Immature natural killer cell (primary cell): ENCODE data around the gene ORC2. TPM values are rescaled to one million over a fixed set of nuclear protein-coding genes. Genes with fewer than 3 reads are reported as not detected.
A peak's percentile ranks its signal among the peaks of the same experiment; 100 is the strongest.
"Not testable (repeated sequence)": the region's sequence is repeated elsewhere in the genome, so short reads cannot be mapped to it uniquely, and the experiment has no call there.

Source experiments
- DNase-seq, 3 donors: peaks; one replicate each; pipeline ENCODE4 v3.0.0; 2022; ENCODE audit warnings: mixed read lengths in 1 of 3
- H3K27ac Mint-ChIP-seq, 6 donors: one replicate each; pipeline ENCODE4 v1.8.0; 2020; ENCODE audit warnings: mixed read lengths in 6 of 6, mild to moderate bottlenecking in 5 of 6, inconsistent platforms in 4 of 6, moderate library complexity in 3 of 6
- H3K27me3 Mint-ChIP-seq, 3 donors: one replicate each; pipeline ENCODE4 v1.8.0; 2020 to 2021; ENCODE audit warnings: low read depth in 3 of 3, mild to moderate bottlenecking in 3 of 3, mixed read lengths in 3 of 3, moderate library complexity in 3 of 3, inconsistent platforms in 1 of 3
- H3K36me3 Mint-ChIP-seq, 3 donors: one replicate each; pipeline ENCODE4 v1.8.0; 2020; ENCODE audit warnings: mixed read lengths in 3 of 3, inconsistent platforms in 2 of 3, mild to moderate bottlenecking in 2 of 3
- H3K4me1 Mint-ChIP-seq, 2 donors: one replicate each; pipeline ENCODE4 v1.8.0; 2020; ENCODE audit warnings: inconsistent platforms in 2 of 2, mild to moderate bottlenecking in 2 of 2, mixed read lengths in 2 of 2, moderate library complexity in 1 of 2
- H3K4me3 Mint-ChIP-seq, 5 donors: one replicate each; pipeline ENCODE4 v1.8.0; 2020; ENCODE audit warnings: mild to moderate bottlenecking in 5 of 5, mixed read lengths in 5 of 5, inconsistent platforms in 3 of 5, moderate library complexity in 3 of 5
- H3K9me3 Mint-ChIP-seq, 6 donors: one replicate each; pipeline ENCODE4 v1.8.0; 2020; ENCODE audit warnings: mild to moderate bottlenecking in 6 of 6, mixed read lengths in 6 of 6, inconsistent platforms in 4 of 6, moderate library complexity in 3 of 6
- polyA plus RNA-seq, 3 donors: library from polyadenylated mRNA; unstranded; fragments of 300-500 nt; fragmentation: Illumina TruSeq; gene quantifications; one replicate each; pipeline ENCODE4 v1.2.3, GENCODE V29; 2021

ORC2 gene
- polyA plus RNA-seq, 3 donors from 2014 or later: 5.7 to 13.6 (median 9.8) TPM

- Mint-ChIP-seq H3K27ac (no peak overlapping the region), H3K4me3 (no peak overlapping the region), H3K27me3 (no peaks in the 10 kb centered on the region), H3K36me3 (peaks cover 11 to 27% (median 21%) of the 10 kb centered on the region in 3 donors), H3K4me1 (no peaks in the 10 kb centered on the region), H3K9me3 (no peaks in the 10 kb centered on the region)
- no peak for DNase-seq
These were observed 53.5 kb downstream of the ORC2 start for GRCh38 chr2:200909958-200910357.

- H3K36me3 Mint-ChIP-seq: peaks cover 7 to 22% (median 8%) of the 10 kb centered on the region in 3 donors
- H3K4me1 Mint-ChIP-seq: peaks cover 6 to 10% of the 10 kb centered on the region in 2 donors
- H3K27me3 Mint-ChIP-seq: no peaks in the 10 kb centered on the region
- DNase-seq: peak; percentile 36 to 47 (median 44)
- peak overlapping the region in 2 of 6 donors; percentile 11 to 70 for H3K27ac Mint-ChIP-seq
- H3K9me3 Mint-ChIP-seq: no peaks in the 10 kb centered on the region
- H3K4me3 Mint-ChIP-seq: no peak overlapping the region
These were observed 57.7 kb downstream of the ORC2 start for GRCh38 chr2:200905618-200906296.

- Mint-ChIP-seq H3K9me3 (no peaks in the 10 kb centered on the region), H3K27me3 (no peaks in the 10 kb centered on the region), H3K36me3 (peaks cover 13 to 36% (median 14%) of the 10 kb centered on the region in 3 donors), H3K4me3 (no peak overlapping the region), H3K27ac (peak overlapping the region; percentile 57 to 90 (median 84)), H3K4me1 (peaks cover 6 to 10% of the 10 kb centered on the region in 2 donors)
- peak; percentile 72 to 78 (median 75) for DNase-seq
These were observed 61.9 kb downstream of the ORC2 start for GRCh38 chr2:200901459-200902072.

GRCh38 chr2:200899482-200899881 lies 64.0 kb downstream of the ORC2 start:
- H3K36me3 Mint-ChIP-seq: peaks cover 26 to 45% (median 26%) of the 10 kb centered on the region in 3 donors
- no peak overlapping the region for H3K4me3 Mint-ChIP-seq
- H3K9me3 Mint-ChIP-seq: no peaks in the 10 kb centered on the region
- peaks cover 0 to 2% (median 0%) of the 10 kb centered on the region in 3 donors for H3K27me3 Mint-ChIP-seq
- H3K4me1 Mint-ChIP-seq: peaks cover 6 to 10% of the 10 kb centered on the region in 2 donors
- no peak overlapping the region for H3K27ac Mint-ChIP-seq
- no peak for DNase-seq

- Mint-ChIP-seq H3K4me1 (peaks cover 48 to 62% of the 10 kb centered on the region in 2 donors), H3K36me3 (peaks cover 3 to 10% (median 4%) of the 10 kb centered on the region in 3 donors), H3K27me3 (peaks cover 9 to 21% (median 21%) of the 10 kb centered on the region in 3 donors)
These were observed 74.5 kb downstream of the ORC2 start, which contains the start of the genes NIF3L1 and PPIL3 for GRCh38 chr2:200888704-200889625. Gene NIF3L1 (plus strand): TSS chr2:200889371. CDS start chr2:200891944, 2,573 bp downstream. Gene PPIL3 (minus strand): TSS chr2:200889077. CDS start chr2:200887615, 1,462 bp downstream.

GRCh38 chr2:200881715-200882249 lies 81.7 kb downstream of the ORC2 start:
- Mint-ChIP-seq H3K27ac (peak overlapping the region in 2 of 6 donors; percentile 30 to 52), H3K36me3 (peaks cover 25 to 47% (median 32%) of the 10 kb centered on the region in 3 donors)
- H3K4me3 Mint-ChIP-seq, H3K27me3 Mint-ChIP-seq, DNase-seq, H3K9me3 Mint-ChIP-seq, H3K4me1 Mint-ChIP-seq: not testable (repeated sequence)

More at GRCh38 chr2:200888704-200889625, 74.5 kb downstream of the ORC2 start, which contains the start of the genes NIF3L1 and PPIL3:
- Mint-ChIP-seq H3K9me3 (no peaks in the 10 kb centered on the region), H3K27ac (peak within 1 kb of the TSS; percentile 93 to 100 (median 98)), H3K4me3 (peak within 1 kb of the TSS; percentile 96 to 99 (median 98))
- DNase-seq: peak; percentile 96 to 98 (median 98)

GRCh38 chr2:200878289-200878880 lies 85.1 kb downstream of the ORC2 start:
- Mint-ChIP-seq H3K9me3 (no peaks in the 10 kb centered on the region), H3K4me1 (no peaks in the 10 kb centered on the region), H3K27ac (no peak overlapping the region), H3K4me3 (no peak overlapping the region), H3K36me3 (peaks cover 36 to 53% (median 38%) of the 10 kb centered on the region in 3 donors), H3K27me3 (no peaks in the 10 kb centered on the region)
- DNase-seq: no peak

- Mint-ChIP-seq H3K4me1 (no peaks in the 10 kb centered on the region), H3K9me3 (no peaks in the 10 kb centered on the region), H3K4me3 (no peak overlapping the region), H3K27ac (no peak overlapping the region), H3K36me3 (peaks cover 29 to 44% (median 33%) of the 10 kb centered on the region in 3 donors), H3K27me3 (no peaks in the 10 kb centered on the region)
- no peak for DNase-seq
These were observed 86.0 kb downstream of the ORC2 start for GRCh38 chr2:200877443-200877842.

- peaks cover 1 to 6% (median 1%) of the 10 kb centered on the region in 3 donors for H3K27me3 Mint-ChIP-seq
- H3K27ac Mint-ChIP-seq: no peak overlapping the region
- H3K4me1 Mint-ChIP-seq: peaks cover 6 to 7% of the 10 kb centered on the region in 2 donors
- H3K36me3 Mint-ChIP-seq: peaks cover 9 to 35% (median 19%) of the 10 kb centered on the region in 3 donors
- no peak for DNase-seq
- no peak overlapping the region for H3K4me3 Mint-ChIP-seq
- H3K9me3 Mint-ChIP-seq: no peaks in the 10 kb centered on the region
These were observed 89.9 kb downstream of the ORC2 start for GRCh38 chr2:200873560-200873959.

- Mint-ChIP-seq H3K36me3 (peaks cover 7 to 30% (median 13%) of the 10 kb centered on the region in 3 donors), H3K4me1 (peaks cover 7 to 9% of the 10 kb centered on the region in 2 donors), H3K27me3 (peaks cover 1 to 7% (median 1%) of the 10 kb centered on the region in 3 donors), H3K4me3 (no peak overlapping the region), H3K27ac (no peak overlapping the region), H3K9me3 (no peaks in the 10 kb centered on the region)
- DNase-seq: no peak
These were observed 92.3 kb downstream of the ORC2 start for GRCh38 chr2:200871151-200871550.

- peak overlapping the region in 1 of 5 donors; percentile 28 for H3K4me3 Mint-ChIP-seq
These were observed 94.4 kb downstream of the ORC2 start for GRCh38 chr2:200869014-200869413.

GRCh38 chr2:200864176-200865034 lies 99.1 kb downstream of the ORC2 start, which contains the start of gene CLK1:
Gene CLK1 (minus strand): TSS chr2:200864658. CDS start chr2:200861862, 2,796 bp downstream.
- Mint-ChIP-seq H3K27me3 (peaks cover 28 to 41% (median 41%) of the 10 kb centered on the region in 3 donors), H3K36me3 (peaks cover 23 to 28% (median 27%) of the 10 kb centered on the region in 3 donors), H3K27ac (peak within 1 kb of the TSS; percentile 95 to 100 (median 99)), H3K4me1 (peaks cover 43 to 57% of the 10 kb centered on the region in 2 donors), H3K4me3 (peak within 1 kb of the TSS; percentile 90 to 99 (median 98)), H3K9me3 (peaks cover 0 to 3% (median 0%) of the 10 kb centered on the region in 6 donors)
- DNase-seq: peak; percentile 90 to 94 (median 94)

More at GRCh38 chr2:200869014-200869413, 94.4 kb downstream of the ORC2 start:
- Mint-ChIP-seq H3K36me3 (peaks cover under 1 to 15% (median 1%) of the 10 kb centered on the region in 3 donors), H3K27ac (peak overlapping the region in 5 of 6 donors; percentile 55 to 93 (median 82)), H3K9me3 (peaks cover 0 to under 1% (median 0%) of the 10 kb centered on the region in 6 donors), H3K27me3 (peaks cover 8 to 14% (median 9%) of the 10 kb centered on the region in 3 donors), H3K4me1 (peaks cover 13 to 20% of the 10 kb centered on the region in 2 donors)
- no peak for DNase-seq
